Gastrocnemius medialis (tissue), 4 donors: ENCODE data around the gene FHOD3. TPM values are rescaled to one million over a fixed set of nuclear protein-coding genes. Genes with fewer than 3 reads are reported as not detected.

Experiments
- ATAC-seq, 2 donors: fragments of 150-250 bp; one replicate each; pipeline ENCODE4 v1.9.1; 2016
- DNase-seq, 2 donors: peaks; one replicate each; pipeline ENCODE4 v3.0.0-alpha.2; 2019
- H3K27ac ChIP-seq, 4 donors: fragments of 200-600 bp; sonication (generic); 1 replicate in 1 of 4; 2 replicates in 3 of 4; pipeline ENCODE4 v1.5.1; 2016 to 2018; ENCODE audit warnings: mild to moderate bottlenecking in 2 of 4, moderate library complexity in 1 of 4
- H3K27me3 ChIP-seq, 3 donors: fragments of 200-600 bp; sonication (generic) in 2 of 3; 1 replicate in 1 of 3; 2 replicates in 2 of 3; pipeline versions ENCODE4 v1.5.1 to v1.6.0; 2016 to 2019; ENCODE audit warnings: mild to moderate bottlenecking in 1 of 3, moderate library complexity in 1 of 3
- H3K36me3 ChIP-seq, 2 donors: fragments of 200-600 bp; sonication (generic) in 1 of 2; one replicate each; pipeline ENCODE4 v1.5.1; 2017 to 2018
- H3K4me1 ChIP-seq, 2 donors: fragments of 200-600 bp; sonication (generic) in 1 of 2; one replicate each; pipeline ENCODE4 v1.5.1; 2016 to 2017; ENCODE audit warnings: mild to moderate bottlenecking in 2 of 2
- H3K4me3 ChIP-seq, 4 donors: fragments of 200-600 bp; sonication (generic) in 3 of 4; 1 replicate in 1 of 4; 2 replicates in 3 of 4; pipeline ENCODE4 v1.5.1; 2016 to 2019; ENCODE audit warnings: mild to moderate bottlenecking in 2 of 4
- H3K9me3 ChIP-seq, 3 donors: fragments of 200-600 bp; sonication (generic) in 2 of 3; 1 replicate in 1 of 3; 2 replicates in 2 of 3; pipeline ENCODE4 v1.5.1; 2016 to 2019
- CTCF ChIP-seq, 5 experiments: fragments of 450-650 bp in 3 of 5; fragments of 200-600 bp in 2 of 5; sonication (generic) in 2 of 5; IDR thresholded peaks in 4 of 5; conservative IDR thresholded peaks in 1 of 5; 1 replicate in 4 of 5; 2 replicates in 1 of 5; pipeline ENCODE4 v1.5.1; 2016 to 2019; ENCODE audit warnings: antibody characterized with exemption in 5 of 5, mild to moderate bottlenecking in 3 of 5, moderate library complexity in 3 of 5
- POLR2A ChIP-seq, 2 donors: fragments of 450-650 bp; IDR thresholded peaks; one replicate each; pipeline ENCODE4 v1.6.1; 2017; ENCODE audit warnings: antibody characterized with exemption in 2 of 2, mild to moderate bottlenecking in 2 of 2, moderate library complexity in 2 of 2
- in situ Hi-C, 4 donors: fragments of 200-750 bp; cut with MboI; loops; one replicate each; pipeline versions ENCODE4 v1.15.0 to v1.8.0; 2017; ENCODE audit warnings: low sequenced_read_pairs in 4 of 4
- intact Hi-C: fragments of 100-400 bp; cut with DNase I; formaldehyde crosslinking; loops from one replicate; pipeline ENCODE4 v1.15.1; 2023; ENCODE audit warnings: low total_unique reads
- total RNA-seq, 4 donors: library from RNA; depleted of rRNA; stranded (reverse); fragments of >200 nt; gene quantifications; one replicate each; pipeline versions ENCODE4 v1.1.0 to v1.2.3, GENCODE V29; 2016

FHOD3 gene
- total RNA-seq, 4 donors from 2014 or later = 10.0 to 32.5 (median 17.0) TPM

GRCh38 chr18:36798738-36799473, 501.4 kb downstream of the FHOD3 start:
- intact Hi-C loops (no loop called here), in situ Hi-C loops (no loop called here)
- ATAC-seq (no peak), DNase-seq (no peak)
- Histone ChIP-seq H3K36me3 (peaks cover 0 to 20% of the 10 kb centered on the region in 2 donors), H3K27ac (no peak overlapping the region), H3K27me3 (no peaks in the 10 kb centered on the region), H3K4me1 (no peaks in the 10 kb centered on the region), H3K4me3 (no peak overlapping the region), H3K9me3 (no peaks in the 10 kb centered on the region)
- no peak for TF ChIP-seq CTCF (IDR thresholded peaks at IDR 0.05 in 4 of 5, conservative IDR thresholded peaks at IDR 0.05 in 1 of 5)
- no peak for TF ChIP-seq POLR2A (IDR thresholded peaks at IDR 0.05)

DNA sequence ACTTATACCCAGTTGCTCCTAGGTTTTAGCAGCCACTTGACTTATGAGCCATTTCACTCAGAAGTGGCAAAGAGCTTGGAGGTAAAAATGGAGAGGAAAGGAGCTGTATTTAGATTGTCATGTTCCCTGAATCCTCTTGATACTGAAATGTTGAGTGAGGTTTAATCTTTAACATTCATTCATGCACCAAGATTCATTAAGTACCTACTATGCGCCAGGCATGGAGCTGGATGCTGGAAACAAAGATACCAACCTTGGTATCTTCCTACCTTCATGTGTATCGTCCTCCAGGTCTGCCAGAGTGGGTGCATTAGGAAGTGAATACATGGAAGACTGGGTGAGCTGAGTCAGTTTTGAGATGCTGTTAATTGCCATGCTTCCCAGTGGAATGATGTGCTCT, 507.6 kb downstream of the FHOD3 start:
- DNase-seq = no peak
- in situ Hi-C loops (no loop called here), intact Hi-C loops (no loop called here)
- no peak overlapping the region for H3K27ac ChIP-seq
- TF ChIP-seq CTCF (IDR thresholded peaks at IDR 0.05 in 4 of 5, conservative IDR thresholded peaks at IDR 0.05 in 1 of 5) (no peak), POLR2A (IDR thresholded peaks at IDR 0.05) (no peak)
- no peaks in the 10 kb centered on the region for H3K27me3 ChIP-seq
- H3K4me1 ChIP-seq = no peaks in the 10 kb centered on the region
- no peak overlapping the region for H3K4me3 ChIP-seq
- no peaks in the 10 kb centered on the region for H3K9me3 ChIP-seq
- ATAC-seq = no peak
- peaks cover 0 to 25% of the 10 kb centered on the region in 2 donors for H3K36me3 ChIP-seq

DNA sequence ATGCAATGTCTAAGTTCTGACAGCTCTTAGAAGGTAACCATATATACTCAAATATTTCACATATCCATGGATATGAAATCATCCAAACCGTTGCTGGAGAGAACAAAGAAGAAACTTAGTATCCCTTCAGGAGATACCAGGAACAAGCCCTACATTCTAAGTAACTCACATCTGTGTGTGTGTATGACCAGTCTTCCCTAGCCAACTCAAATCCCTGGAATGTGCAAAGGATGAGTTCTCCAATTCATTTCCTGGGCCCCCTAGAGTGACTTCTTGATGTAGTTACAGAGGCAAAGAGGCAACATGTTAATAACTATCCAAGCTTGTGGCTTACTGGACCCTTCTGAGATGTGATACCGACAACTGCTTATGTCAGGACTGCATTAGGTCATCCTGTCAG, 511.2 kb downstream of the FHOD3 start:
- in situ Hi-C loops (no loop called here), intact Hi-C loops (loop anchor here (1.0 to 2.0 kb wide), 2 partner anchors 39 to 122 kb away; no protein-coding TSS in a partner anchor)
- TF ChIP-seq POLR2A (IDR thresholded peaks at IDR 0.05) (no peak), CTCF (IDR thresholded peaks at IDR 0.05 in 4 of 5, conservative IDR thresholded peaks at IDR 0.05 in 1 of 5) (no peak)
- no peaks in the 10 kb centered on the region for H3K9me3 ChIP-seq
- H3K27me3 ChIP-seq = no peaks in the 10 kb centered on the region
- peaks cover 0 to 17% of the 10 kb centered on the region in 2 donors for H3K36me3 ChIP-seq
- no peak overlapping the region for H3K27ac ChIP-seq
- DNase-seq = no peak
- H3K4me3 ChIP-seq = no peak overlapping the region
- ATAC-seq = no peak
- no peaks in the 10 kb centered on the region for H3K4me1 ChIP-seq

DNA sequence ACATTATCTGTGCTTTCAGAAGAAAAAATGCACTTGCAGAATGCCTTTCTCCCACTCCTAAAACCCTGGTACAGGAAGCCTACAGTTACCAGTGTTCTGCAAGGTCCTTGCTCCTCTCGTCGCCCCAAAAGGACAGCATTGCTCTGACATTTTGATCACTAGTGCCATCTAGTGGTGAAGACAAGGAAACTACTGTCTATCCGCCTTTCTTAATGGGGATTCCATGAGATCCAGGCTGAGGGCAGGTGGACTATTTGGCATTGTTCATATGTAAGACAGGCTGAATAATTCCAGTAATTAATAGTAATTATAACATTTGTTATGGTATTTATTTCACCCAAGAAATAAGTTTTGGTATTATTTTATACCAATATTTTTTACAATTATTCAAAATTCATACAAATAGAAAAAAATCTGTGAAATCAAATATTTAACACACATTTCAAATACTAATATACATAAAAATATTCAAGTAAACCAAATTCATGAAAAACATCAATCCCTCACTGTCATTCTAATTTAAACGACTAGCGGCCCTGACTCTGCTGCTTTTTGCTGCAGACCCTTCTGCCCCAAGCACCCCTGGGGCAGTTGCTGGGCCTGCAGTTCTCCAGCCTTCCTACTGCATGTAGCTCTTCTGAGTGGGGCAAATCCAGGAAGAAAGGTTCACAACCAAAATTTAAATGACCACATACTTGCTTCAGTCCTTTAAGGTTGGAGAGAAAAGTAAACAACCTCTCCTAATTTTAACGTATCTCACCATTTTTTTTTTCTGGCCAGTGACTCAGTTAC, 512.3 kb downstream of the FHOD3 start:
- H3K4me1 ChIP-seq = no peaks in the 10 kb centered on the region
- TF ChIP-seq CTCF (IDR thresholded peaks at IDR 0.05 in 4 of 5, conservative IDR thresholded peaks at IDR 0.05 in 1 of 5) (peak; percentile 69 to 82 (median 76)), POLR2A (IDR thresholded peaks at IDR 0.05) (no peak)
- peak; percentile 17 to 28 for DNase-seq
- H3K27ac ChIP-seq = no peak overlapping the region
- H3K27me3 ChIP-seq = no peaks in the 10 kb centered on the region
- intact Hi-C loops = loop anchor here (1.0 to 2.0 kb wide), 2 partner anchors 40 to 123 kb away; no protein-coding TSS in a partner anchor
- in situ Hi-C loops = loop anchor here in 1 of 4 donors (5.0 to 10.0 kb wide), 2 partner anchors 42 to 125 kb away; no protein-coding TSS in a partner anchor
- peak; percentile 92 to 99 for ATAC-seq
- peaks cover 0 to 15% of the 10 kb centered on the region in 2 donors for H3K36me3 ChIP-seq
- H3K9me3 ChIP-seq = no peaks in the 10 kb centered on the region
- no peak overlapping the region for H3K4me3 ChIP-seq
